Left lobe of liver (tissue), 2 donors: ENCODE results near the gene MAGEA1. TPM values are rescaled to one million over a fixed set of nuclear protein-coding genes. Genes with fewer than 3 reads are reported as not detected.
"Not testable (repeated sequence)": the region's sequence is repeated elsewhere in the genome, so short reads cannot be mapped to it uniquely, and the experiment has no call there.

ENCODE experiments used
- ATAC-seq: fragments of 200-7000 bp; cut with Tn5 transposase; one replicate; pipeline ENCODE4 v1.9.1; 2020; ENCODE audit warnings: mild to moderate bottlenecking, moderate library complexity
- DNase-seq: peaks from one replicate; pipeline ENCODE4 v3.0.0-alpha.2; 2020; ENCODE audit warnings: low spot score
- total RNA-seq: library from RNA; stranded (reverse); gene quantifications from one replicate; pipeline ENCODE4 v1.2.1, GENCODE V29; 2021
- donor health status: DM: no; HTN: no; CAD: no; lungs with moderate emphysema.
- donor health status: DM: no; HTN: yes; CAD: no.

Gene MAGEA1, protein sequence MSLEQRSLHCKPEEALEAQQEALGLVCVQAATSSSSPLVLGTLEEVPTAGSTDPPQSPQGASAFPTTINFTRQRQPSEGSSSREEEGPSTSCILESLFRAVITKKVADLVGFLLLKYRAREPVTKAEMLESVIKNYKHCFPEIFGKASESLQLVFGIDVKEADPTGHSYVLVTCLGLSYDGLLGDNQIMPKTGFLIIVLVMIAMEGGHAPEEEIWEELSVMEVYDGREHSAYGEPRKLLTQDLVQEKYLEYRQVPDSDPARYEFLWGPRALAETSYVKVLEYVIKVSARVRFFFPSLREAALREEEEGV
- not detected for total RNA-seq

DNA sequence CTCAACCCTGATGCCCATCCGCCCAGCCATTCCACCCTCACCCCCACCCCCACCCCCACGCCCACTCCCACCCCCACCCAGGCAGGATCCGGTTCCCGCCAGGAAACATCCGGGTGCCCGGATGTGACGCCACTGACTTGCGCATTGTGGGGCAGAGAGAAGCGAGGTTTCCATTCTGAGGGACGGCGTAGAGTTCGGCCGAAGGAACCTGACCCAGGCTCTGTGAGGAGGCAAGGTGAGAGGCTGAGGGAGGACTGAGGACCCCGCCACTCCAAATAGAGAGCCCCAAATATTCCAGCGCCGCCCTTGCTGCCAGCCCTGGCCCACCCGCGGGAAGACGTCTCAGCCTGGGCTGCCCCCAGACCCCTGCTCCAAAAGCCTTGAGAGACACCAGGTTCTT, at the start of gene MAGEA1:
TSS of gene MAGEA1 (plus strand) at position 154 of the 400 bp plus-strand sequence. CDS start 3,106 bp downstream, outside the sequence.
- ATAC-seq (no peak), DNase-seq (no peak)

GRCh38 chrX:153132924-153133323, 46.2 kb upstream of the MAGEA1 start:
- not testable (repeated sequence) for DNase-seq, ATAC-seq

DNA sequence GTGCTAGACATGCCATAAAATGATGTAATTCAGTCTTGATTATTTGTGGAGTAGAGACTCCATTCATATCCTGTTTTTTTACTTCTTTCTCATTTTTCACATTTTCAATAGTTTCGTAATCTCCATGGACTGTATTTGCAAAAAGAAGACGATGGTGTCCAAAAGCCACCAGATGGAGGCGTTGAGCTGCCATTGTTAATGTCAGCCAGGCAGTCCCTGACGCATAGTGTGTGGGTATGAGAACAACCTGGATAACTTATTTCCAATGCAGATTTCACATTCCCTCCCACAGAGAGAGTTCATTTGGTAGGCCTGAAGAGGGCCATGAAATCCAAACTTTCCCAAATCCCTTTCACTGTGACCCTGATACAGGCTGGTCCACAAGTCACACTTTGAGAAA, 40.0 kb upstream of the MAGEA1 start:
- ATAC-seq: peak; percentile 84
- not testable (repeated sequence) for DNase-seq

- ATAC-seq, DNase-seq: not testable (repeated sequence)
These were observed 32.8 kb upstream of the MAGEA1 start for GRCh38 chrX:153146288-153146687.

- no peak for ATAC-seq
- no peak for DNase-seq
These were observed 25.6 kb upstream of the MAGEA1 start for GRCh38 chrX:153153516-153153915.

- ATAC-seq: no peak
- DNase-seq: no peak
These were observed 21.6 kb upstream of the MAGEA1 start for GRCh38 chrX:153157450-153157849.

DNA sequence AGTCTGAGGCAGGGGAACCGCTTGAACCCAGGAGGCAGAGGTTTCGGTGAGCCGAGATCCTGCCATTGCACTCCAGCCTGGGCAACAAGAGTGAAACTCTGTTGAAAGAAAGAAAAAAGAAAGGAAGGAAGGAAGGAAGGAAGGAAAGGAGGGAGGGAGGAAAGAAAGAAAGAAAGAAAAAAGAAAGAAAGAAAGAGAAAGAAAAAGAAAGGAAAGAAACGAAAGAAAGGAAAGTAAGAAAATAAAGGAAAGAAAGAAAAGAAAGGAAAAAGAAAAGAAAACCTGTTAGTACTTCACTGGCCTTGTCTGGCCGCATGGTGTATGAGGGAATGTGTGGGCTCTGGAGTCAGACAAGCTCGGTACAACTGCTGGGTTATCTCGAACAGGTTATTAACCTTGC, 20.8 kb upstream of the MAGEA1 start:
- DNase-seq: no peak
- ATAC-seq: no peak

- DNase-seq: no peak
- ATAC-seq: no peak
These were observed 17.1 kb upstream of the MAGEA1 start for GRCh38 chrX:153161952-153162351.

DNA sequence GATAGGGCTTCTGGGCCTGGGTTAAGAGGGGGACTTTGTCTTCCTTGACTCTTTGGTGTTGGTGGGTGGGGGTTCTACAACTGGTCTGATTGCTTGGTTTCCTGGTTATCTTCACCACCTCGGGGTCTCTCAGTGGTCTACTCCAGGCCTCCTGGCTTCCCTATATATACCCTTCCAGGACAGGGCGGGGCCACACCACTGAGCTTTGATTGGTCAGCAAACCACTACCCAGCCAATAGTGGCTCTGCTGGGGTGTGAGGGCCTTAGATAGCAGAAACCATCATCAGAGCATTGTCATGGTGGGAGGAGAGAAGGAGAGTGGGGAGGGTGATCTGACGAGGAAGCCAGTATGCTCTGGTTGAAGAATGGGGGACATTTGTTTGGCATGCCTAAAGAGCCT, 14.4 kb upstream of the MAGEA1 start:
- ATAC-seq (no peak), DNase-seq (no peak)

- not testable (repeated sequence) for DNase-seq, ATAC-seq
These were observed 10.7 kb upstream of the MAGEA1 start for GRCh38 chrX:153168423-153168822.

- DNase-seq (no peak), ATAC-seq (no peak)
These were observed 2.7 kb downstream of the MAGEA1 start for GRCh38 chrX:153181822-153182221.

DNA sequence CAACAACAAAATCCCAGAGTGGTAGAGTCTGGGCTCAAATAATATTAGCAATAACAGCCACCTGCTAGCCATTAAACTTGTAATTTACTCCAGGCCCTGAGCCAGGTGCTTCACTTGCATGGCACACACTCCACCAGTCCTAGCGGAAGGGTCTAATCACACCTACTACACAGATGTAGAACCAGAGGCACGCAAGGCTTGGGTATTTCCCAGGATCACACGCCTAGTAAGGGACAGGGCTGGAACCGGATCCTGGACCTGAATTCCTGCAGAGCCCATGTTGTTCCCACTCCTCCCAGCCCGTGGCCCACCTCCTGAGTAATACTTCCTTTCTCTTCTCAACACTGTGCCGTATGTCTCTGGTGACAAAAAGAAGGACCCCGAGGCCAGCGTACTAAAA, 5.7 kb downstream of the MAGEA1 start:
- DNase-seq (no peak), ATAC-seq (no peak)

DNA sequence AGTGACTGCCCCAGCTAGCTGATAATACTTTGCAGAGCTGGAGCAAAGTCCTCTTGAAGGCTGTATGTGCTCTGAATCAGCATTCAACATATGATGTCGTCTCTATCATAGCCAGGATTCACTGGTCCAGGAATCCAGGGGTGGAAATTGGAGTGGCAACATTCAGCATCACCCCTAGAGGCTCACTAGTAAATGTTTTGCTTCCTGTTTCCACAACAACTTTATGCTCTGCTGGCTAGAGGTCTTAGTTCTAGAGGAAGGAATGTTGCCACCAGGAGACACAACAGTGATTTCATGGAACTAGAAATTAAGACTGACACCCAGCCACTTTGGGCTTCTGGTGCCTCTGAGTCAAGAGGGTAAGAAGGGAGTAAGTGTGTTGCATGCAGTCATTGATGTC, 11.3 kb downstream of the MAGEA1 start:
- no peak for DNase-seq
- ATAC-seq: no peak

DNA sequence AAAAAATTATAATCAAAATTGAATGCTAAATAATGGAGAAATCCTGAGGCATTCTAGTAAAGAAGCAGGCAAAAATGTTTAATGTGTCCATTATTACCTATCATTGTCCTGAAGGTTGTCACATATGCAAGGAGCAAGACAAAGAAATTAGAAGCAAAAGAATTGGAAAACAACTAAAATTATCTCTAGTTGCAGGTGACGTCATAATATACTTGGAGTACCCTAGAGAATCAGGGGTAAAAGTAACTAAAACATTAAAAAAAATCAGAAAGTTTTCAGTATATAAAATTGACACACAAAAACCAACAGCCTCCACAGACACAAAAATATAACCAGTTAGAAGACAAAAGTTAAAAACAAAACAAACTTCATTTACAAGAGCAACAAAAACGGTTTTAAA, 21.4 kb downstream of the MAGEA1 start:
- DNase-seq: no peak
- ATAC-seq: no peak

DNA sequence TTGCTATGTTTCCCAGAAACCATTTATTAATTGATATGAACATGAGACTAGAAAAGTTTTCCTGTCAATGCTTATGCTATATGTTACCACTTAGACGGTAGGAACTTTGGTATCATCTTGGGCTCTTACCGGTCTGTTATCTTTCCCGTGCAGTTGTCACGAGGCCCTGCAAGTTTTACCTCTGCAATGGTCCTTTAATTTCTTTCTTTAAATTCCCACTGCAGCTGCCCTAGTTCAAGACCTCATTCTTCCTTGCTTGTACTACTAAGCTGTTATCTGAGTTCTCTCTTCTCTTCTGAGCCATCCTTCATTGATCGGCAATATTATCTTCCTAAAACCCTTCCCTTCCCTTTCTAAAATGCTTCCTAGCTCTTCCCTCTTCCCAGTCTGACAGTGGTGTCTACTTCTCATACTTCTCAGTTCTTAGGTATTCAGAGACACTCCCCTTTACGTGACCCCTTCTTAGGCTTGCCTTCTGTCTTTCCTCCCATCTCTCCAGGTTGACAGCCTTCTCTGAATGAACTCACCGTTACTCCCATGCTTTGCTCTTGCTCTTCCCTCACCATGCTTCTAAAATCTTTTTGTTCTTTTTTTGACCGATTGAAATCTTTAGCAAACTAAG, 27.5 kb downstream of the MAGEA1 start:
- DNase-seq: no peak
- no peak for ATAC-seq

DNA sequence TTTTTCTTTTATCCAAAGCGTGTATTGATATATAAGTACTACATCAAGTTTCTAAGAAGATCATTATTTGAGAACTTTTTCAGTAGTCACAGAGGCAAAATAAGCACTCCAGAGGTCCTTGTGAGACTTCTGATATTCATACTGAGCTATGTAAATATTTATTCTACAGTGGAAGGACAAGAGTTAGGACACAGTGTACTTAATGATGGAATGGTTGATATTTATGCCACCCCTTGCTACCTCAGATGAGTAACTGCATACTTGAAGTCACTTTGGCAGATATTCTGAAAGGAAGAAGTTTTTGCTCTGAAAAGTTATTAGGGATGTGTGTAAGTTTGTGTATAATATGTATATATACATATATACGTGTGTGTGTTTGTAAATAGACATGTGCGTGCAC, 30.3 kb downstream of the MAGEA1 start:
- no peak for DNase-seq
- no peak for ATAC-seq

DNA sequence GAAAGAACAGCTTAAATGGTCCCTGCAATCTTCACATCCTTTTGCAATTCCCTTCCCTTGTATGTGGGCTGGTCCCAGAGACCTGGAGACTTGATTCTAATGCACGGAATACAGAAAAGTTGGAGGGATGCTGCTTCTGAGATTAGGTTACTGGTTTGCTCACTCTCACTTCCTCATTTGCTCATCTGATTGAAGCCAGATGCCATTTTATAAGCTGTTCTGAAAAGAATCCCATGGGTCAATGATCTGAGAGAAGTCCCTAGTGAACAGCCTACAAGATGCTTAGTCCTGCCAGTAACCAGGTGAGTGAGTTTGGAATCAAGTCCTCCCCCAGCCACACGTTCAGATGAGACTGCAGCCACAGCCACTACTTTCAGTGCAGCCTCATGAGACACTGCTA, 35.9 kb downstream of the MAGEA1 start:
- ATAC-seq (no peak), DNase-seq (no peak)

DNA sequence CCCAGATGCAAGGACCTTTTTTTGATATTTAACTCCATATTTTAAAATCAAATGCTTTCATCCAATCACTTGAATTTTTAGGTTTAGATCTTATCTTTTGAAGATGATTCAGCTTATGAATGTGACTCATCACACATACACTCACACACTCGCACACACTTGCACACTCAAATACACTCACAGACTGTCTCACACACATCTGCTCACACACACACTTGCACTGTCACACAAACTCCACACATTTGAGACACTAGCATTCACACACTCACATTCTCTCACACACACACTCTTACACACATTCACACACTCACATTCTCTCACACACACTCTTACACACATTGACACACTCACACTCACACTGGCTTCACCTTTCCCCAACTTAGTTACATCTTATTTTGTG, 37.8 kb downstream of the MAGEA1 start:
- no peak for DNase-seq
- ATAC-seq: no peak

GRCh38 chrX:153225438-153226098, 46.5 kb downstream of the MAGEA1 start:
- DNase-seq: no peak
- ATAC-seq: no peak

DNA sequence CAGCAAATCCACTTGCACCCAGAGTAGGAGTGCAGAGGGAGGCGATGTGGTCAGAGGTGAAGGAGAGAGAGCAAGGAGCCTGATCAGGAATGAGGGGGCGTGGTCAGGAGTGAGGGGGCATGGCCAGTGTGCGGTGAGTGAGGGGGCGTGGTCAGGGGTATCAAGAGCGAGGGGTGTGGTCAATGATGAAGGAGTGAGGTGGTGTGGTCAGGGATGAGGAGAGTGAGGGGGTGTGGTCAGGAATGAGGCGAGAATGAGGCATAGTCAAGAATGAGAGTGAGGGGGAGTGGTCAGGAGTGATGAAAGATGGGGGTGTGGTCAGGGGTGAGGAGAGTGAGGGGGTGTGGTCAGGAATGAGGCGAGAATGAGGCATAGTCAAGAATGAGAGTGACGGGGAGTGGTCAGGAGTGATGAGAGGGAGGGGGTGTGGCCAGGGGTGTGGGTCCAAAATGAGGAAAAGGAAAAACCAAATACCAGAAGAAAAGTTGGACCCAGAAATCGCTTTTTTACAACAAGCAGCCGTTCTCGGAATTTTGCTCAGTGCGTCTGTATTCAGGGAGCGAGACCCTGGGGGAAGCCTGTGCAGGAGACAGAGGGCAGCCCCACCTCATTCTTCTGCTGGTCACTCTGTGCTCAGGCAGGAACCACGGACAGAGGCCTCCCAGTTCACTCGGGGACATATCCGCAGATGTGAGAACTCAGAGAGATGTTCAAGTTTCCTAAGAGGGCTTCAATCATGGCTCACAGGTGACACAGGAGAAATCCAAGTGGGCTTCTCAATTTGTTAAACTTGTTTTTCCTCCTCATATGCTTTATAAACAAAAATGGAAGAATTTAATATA, 47.5 kb downstream of the MAGEA1 start:
- no peak for DNase-seq
- ATAC-seq: no peak
